ENCODE results near the gene TMEM30A.

- TF ChIP-seq CTCF (IDR thresholded peaks at IDR 0.05; ENCODE audit: extremely low read depth in 1 of 2, insufficient read depth in 1 of 2, low read depth in 1 of 2, low read length in 2 of 2) (no peak), POLR2AphosphoS5 (IDR thresholded peaks at IDR 0.05; ENCODE audit: insufficient read depth, low read depth, low read length) (no peak), POLR2A (IDR thresholded peaks at IDR 0.05; ENCODE audit: low read depth, low read length) (no peak), MYC (IDR thresholded peaks at IDR 0.05; ENCODE audit: low read depth, low read length) (no peak), MAX (IDR thresholded peaks at IDR 0.05; ENCODE audit: insufficient read depth, insufficient read length) (no peak)
Measured at GRCh38 chr6:75307364-75308004, 22.9 kb upstream of the TMEM30A start.

All from endothelial cell of umbilical vein (primary cell).